DND-41 (cell line): ENCODE measurements around the gene KCTD11.

ENCODE experiments used
- EZH2 ChIP-seq: IDR thresholded peaks from 3 replicates; pipeline ENCODE4 v1.6.1; 2012; ENCODE audit warnings: borderline replicate concordance, low read depth, mild to moderate bottlenecking, moderate library complexity, low read length, inconsistent platforms; ENCODE audit not compliant: severe bottlenecking
- TF ChIP-seq, protein P1 (sequence below): IDR thresholded peaks from 2 replicates; pipeline ENCODE4 v1.5.1; 2012; ENCODE audit warnings: borderline replicate concordance, low read length, moderate library complexity, mild to moderate bottlenecking; ENCODE audit not compliant: poor library complexity, severe bottlenecking; ENCODE audit errors: extremely low read depth

DNA sequence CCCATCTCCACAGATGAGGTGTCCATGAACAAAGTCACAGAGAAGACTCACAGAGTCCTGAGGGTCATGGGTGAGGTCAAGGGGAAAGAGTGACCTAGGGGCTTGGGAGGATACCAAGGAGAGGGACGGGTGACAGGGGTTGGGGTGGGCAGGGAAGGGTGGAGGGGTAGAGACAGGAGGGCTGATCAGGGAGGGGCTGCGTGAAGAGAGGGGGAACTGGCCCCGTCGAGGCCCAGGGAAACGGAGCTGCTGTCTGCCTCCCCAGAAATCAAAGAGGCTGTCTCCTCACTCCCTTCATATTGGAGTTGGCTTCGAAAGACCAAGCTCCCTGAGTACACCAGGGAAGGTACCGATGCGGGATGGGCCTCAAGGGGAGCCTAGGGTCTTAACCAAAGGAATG, 3.6 kb downstream of the KCTD11 start:
- TF ChIP-seq, protein P1, sequence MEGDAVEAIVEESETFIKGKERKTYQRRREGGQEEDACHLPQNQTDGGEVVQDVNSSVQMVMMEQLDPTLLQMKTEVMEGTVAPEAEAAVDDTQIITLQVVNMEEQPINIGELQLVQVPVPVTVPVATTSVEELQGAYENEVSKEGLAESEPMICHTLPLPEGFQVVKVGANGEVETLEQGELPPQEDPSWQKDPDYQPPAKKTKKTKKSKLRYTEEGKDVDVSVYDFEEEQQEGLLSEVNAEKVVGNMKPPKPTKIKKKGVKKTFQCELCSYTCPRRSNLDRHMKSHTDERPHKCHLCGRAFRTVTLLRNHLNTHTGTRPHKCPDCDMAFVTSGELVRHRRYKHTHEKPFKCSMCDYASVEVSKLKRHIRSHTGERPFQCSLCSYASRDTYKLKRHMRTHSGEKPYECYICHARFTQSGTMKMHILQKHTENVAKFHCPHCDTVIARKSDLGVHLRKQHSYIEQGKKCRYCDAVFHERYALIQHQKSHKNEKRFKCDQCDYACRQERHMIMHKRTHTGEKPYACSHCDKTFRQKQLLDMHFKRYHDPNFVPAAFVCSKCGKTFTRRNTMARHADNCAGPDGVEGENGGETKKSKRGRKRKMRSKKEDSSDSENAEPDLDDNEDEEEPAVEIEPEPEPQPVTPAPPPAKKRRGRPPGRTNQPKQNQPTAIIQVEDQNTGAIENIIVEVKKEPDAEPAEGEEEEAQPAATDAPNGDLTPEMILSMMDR: no peak
- no peak for TF ChIP-seq EZH2
